ENCODE results near the gene ITPK1.

Gene ITPK1

DNA sequence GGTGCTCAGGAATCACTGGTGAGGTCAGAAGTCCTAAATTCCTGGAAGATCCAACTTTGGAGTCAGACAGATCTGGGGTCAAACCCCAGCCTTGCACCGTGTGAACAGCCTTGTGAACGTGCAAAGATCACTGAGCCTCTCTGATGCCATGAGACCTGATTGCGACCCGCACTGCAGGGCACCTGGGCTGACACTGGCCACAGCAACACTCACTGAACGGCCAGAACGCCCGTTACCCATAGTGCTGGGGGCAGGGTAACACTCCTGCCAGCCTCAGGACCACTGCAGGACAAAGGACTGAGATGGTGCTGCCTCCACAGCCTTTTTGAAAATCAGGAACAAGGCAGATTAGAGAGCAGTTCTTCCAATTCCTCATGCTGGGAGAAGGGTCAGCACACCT lies 164.5 kb downstream of the ITPK1 start:
- no peak for DNase-seq (ENCODE audit: low spot score)

- DNase-seq (ENCODE audit: low spot score): no peak
These were observed 165.0 kb downstream of the ITPK1 start for GRCh38 chr14:92950773-92951172.

DNA sequence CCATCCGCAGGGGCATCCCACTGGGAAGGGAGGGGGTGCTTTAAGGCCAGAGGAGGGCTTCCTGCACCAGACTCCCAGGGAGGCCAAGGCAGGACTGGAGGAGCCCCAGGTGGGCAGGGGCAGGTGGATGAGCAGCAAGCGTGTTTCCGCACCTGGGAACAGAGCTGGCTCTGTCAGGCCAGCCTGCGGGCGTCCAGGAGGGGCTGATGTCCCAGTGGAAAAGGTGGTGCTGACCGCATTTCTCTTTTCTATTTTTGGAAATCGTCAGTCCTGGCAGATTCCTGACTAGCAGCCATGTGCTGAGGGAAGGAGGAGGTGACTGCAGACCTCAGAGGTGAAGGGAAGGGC lies 165.6 kb downstream of the ITPK1 start:
- DNase-seq (ENCODE audit: low spot score): no peak

GRCh38 chr14:92949496-92950192 lies 166.1 kb downstream of the ITPK1 start:
- DNase-seq (ENCODE audit: low spot score): no peak

- no peak for DNase-seq (ENCODE audit: low spot score)
These were observed 167.1 kb downstream of the ITPK1 start for GRCh38 chr14:92948647-92949046.

DNA sequence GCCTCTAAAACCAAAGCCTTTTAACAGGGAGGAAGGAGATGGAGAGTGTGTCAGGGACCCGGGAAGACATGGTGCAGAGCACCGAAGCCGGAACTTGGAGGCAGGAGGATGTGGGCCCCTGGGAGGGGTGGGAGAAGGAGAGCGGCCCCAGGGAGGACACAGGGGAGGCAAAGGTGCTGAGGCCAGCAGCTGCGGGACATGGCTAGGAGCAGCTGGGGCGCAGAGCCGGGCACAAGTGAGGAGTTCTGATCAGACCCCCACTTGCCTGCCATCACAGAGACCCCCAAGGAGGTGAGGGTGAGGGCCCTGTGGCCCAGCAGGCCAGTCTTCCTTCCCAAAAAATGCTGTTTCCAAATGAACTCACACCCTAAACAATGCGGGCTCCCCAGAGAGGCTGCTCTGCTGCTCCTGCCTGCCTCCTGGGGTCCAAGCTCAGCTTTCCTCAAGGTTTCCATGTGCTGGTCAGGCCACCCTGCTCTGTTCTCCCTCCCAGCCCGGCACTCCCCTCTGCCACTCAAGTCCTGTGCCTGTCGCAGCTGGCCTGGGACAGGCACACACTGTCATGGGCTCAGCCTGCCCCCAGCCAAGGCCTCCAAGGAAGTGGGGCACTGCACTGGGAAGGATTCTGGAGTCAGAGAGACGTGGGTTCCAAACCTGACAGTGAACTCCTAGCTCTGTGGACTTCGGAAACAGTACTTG lies 168.7 kb downstream of the ITPK1 start:
- DNase-seq (ENCODE audit: low spot score): no peak

- DNase-seq (ENCODE audit: low spot score): no peak
These were observed 169.5 kb downstream of the ITPK1 start for GRCh38 chr14:92945959-92946846.

DNA sequence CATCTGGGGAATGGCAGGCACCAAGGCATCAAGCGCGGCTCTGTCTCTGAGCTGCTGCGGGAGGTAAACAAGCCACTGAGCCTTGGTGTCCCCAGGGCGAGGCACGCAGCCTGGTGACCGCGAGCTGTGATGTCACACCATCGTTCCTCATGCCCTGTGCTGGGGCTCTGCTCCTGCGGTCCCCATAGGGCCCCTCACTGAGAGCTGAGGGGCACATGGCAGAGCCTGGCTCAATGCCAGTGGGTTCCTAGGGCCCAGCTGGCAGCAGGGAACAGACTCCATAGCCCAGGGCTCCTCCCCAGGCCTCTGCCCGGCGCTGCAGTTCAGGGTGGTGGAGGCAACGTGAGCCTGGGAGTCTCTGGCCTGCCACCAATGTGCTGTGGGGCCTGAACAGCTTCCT lies 170.2 kb downstream of the ITPK1 start:
- no peak for DNase-seq (ENCODE audit: low spot score)

GRCh38 chr14:92944976-92945375 lies 170.7 kb downstream of the ITPK1 start:
- no peak for DNase-seq (ENCODE audit: low spot score)

- DNase-seq (ENCODE audit: low spot score): no peak
These were observed 171.7 kb downstream of the ITPK1 start for GRCh38 chr14:92943855-92944570.

- DNase-seq (ENCODE audit: low spot score): no peak
These were observed 172.6 kb downstream of the ITPK1 start for GRCh38 chr14:92942976-92943710.

DNA sequence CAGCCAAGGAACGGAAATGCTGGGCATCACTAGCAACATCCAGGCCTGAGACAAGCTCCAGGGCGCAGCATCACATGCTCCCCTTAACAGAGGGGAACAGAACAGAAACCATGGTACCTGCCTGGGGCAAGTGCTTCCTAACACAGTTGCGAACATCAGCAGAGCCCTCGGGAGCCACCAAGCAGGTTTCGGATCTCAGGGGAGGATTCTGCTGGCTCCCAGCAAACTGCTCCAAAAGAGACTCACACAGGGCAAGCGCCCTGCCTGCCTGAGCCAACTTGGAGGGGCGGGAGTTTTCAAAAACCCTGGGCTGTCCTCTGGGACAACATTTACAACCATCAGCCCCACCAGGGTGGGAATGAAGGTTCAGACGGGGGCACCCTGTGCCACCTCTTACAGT lies 173.1 kb downstream of the ITPK1 start:
- DNase-seq (ENCODE audit: low spot score): no peak

DNA sequence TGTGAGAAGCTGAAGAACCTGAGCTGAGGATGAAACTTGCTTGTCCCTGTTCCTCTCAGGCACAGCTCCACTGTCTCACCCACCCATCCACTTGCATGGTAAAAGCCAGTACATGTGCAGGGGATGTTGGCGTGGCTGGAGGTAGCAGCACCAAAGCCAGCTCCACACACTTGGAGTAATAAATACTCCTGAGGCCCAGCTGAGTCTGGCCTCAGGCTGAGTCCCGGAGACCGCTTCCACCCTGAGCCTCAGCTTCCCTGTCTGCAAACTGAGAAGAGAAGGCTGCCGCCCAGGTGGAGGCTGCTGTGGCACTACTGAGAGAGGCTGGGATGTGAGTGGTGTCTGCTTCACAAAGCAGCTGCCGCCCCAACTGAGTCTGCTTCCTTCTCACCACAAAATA lies 173.6 kb downstream of the ITPK1 start:
- no peak for DNase-seq (ENCODE audit: low spot score)

DNA sequence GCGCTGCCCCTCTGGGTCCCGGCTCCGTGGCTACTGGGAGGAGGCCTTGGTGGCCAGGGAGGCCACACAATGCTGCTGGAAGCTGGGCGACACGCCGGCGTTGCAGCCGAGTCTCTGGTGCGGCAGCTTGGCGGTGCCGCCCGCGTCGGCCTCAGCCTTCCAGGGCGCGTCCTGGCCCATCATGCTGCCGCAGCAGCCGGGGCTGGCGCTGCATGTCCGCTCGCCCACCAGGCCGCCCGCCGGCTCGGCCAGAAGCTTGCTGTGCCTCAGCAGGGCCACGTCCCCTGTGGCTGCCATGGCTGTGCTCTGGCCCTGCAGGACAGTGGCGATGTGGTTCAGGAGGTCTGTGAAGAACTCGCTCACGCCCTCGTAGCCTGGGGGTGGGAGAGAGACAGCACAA lies 174.2 kb downstream of the ITPK1 start:
- no peak for DNase-seq (ENCODE audit: low spot score)

- no peak for DNase-seq (ENCODE audit: low spot score)
These were observed 175.2 kb downstream of the ITPK1 start for GRCh38 chr14:92940543-92940942.

DNA sequence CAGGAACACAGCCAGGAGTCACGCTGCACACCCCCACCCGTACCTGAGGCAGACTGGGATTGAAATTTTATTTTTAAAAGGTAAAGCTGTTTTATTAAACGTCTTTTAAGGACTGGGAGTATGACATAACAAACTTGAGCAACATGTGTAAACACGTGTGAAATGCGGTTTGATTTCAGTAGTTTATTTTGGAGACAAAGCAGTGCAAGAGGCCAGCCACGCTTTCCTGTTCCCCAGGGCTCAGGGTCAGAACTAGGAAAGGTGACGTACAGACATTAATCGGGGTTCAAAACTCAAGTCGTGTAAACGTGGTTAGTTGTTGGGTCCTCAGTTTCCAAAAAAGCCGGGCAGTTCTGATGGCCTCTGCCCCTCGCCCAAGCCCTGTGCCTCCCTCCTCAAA lies 176.0 kb downstream of the ITPK1 start:
- DNase-seq (ENCODE audit: low spot score): no peak

- no peak for DNase-seq (ENCODE audit: low spot score)
These were observed 176.6 kb downstream of the ITPK1 start for GRCh38 chr14:92938890-92939671.

DNA sequence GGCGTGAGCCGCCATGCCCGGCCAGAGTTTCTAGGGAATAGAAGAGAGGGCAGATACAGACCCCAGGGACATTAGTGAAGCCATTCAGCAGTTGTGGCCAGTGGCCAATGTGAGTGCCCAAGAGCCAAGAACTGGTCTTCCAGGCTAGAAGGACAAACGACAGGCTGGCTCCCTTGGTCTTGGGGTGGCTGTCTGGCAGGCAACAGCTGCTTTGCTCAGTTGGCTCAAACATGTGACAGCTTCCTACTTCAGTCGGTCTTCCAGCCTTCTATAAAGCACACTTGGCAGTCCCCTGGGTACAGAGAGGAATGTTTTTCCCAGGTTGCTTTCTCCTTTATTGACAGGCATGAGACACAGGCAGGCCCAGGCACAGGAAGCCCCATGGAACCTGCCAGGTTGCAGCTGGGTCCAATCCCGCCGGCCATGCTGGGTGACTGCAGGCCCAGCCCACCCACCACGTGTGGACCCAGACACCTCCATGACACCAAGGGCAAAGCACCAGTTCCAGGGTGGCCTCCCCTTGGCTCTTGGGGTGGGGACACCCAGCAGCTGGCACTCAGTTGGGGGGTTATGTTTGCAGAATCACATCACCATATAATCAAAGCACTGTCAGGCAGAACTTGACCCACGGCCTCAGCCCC lies 177.4 kb downstream of the ITPK1 start:
- no peak for DNase-seq (ENCODE audit: low spot score)

- no peak for DNase-seq (ENCODE audit: low spot score)
These were observed 178.4 kb downstream of the ITPK1 start for GRCh38 chr14:92937051-92937937.
